OCI-LY7 (cell line): ENCODE measurements around the gene CHN2.

Source experiments
- EZH2phosphoT487 ChIP-seq: fragments of 200-600 bp; sonication (generic); IDR thresholded peaks from 2 replicates; pipeline ENCODE4 v1.6.1; 2018; ENCODE audit warnings: low read depth, borderline replicate concordance, mild to moderate bottlenecking, mixed run types, antibody characterized with exemption, low read length, moderate library complexity, mixed read lengths
- TF ChIP-seq, protein P1 (sequence below): fragments of 200-600 bp; sonication (generic); conservative IDR thresholded peaks from 2 replicates; pipeline ENCODE4 v1.5.1; 2014; ENCODE audit warnings: mild to moderate bottlenecking, antibody characterized with exemption, low read length, moderate library complexity, mixed read lengths

DNA sequence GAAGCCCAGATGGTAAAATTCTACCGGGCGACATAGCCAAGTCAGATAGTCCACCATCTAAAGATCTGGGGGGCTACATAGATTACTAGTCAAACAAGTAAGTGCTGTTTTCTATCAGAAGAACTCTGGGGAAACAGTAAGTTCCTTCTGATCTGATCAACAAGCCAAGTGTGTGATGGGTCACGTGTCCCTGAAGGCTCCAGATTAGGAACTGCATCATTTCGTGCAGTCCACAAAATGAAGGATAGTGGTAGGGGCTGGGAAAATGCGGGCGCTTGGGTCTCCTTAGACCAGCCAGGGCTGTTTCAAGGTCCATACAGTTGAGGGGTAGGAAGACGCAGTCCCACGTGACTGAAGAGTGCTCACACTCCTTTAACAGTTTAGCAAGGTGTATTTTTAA, 1.8 kb upstream of the CHN2 start:
- TF ChIP-seq, protein P1, sequence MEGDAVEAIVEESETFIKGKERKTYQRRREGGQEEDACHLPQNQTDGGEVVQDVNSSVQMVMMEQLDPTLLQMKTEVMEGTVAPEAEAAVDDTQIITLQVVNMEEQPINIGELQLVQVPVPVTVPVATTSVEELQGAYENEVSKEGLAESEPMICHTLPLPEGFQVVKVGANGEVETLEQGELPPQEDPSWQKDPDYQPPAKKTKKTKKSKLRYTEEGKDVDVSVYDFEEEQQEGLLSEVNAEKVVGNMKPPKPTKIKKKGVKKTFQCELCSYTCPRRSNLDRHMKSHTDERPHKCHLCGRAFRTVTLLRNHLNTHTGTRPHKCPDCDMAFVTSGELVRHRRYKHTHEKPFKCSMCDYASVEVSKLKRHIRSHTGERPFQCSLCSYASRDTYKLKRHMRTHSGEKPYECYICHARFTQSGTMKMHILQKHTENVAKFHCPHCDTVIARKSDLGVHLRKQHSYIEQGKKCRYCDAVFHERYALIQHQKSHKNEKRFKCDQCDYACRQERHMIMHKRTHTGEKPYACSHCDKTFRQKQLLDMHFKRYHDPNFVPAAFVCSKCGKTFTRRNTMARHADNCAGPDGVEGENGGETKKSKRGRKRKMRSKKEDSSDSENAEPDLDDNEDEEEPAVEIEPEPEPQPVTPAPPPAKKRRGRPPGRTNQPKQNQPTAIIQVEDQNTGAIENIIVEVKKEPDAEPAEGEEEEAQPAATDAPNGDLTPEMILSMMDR: no peak
- TF ChIP-seq EZH2phosphoT487: no peak
